Panc1 (cell line): ENCODE data around the gene SREK1. TPM values are rescaled to one million over a fixed set of nuclear protein-coding genes. Genes with fewer than 3 reads are reported as not detected.
"Not testable (repeated sequence)": the region's sequence is repeated elsewhere in the genome, so short reads cannot be mapped to it uniquely, and the experiment has no call there.

Experiments used
- ATAC-seq: fragments of 200-7000 bp; cut with Tn5 transposase; 2 replicates; pipeline ENCODE4 v1.9.1; 2020; ENCODE audit warnings: mild to moderate bottlenecking, moderate library complexity
- BruUV-seq: library from RNA; stranded (reverse); fragments of 400-500 nt; replicated peaks from 2 replicates; lab custom pipeline; 2021; lab: Mats Ljungman, UMichigan
- CTCF ChIA-PET: fragments of 300-600 bp; sonication (Branson Sonifier 250); formaldehyde crosslinking; loops from one replicate; lab custom pipeline; 2022; ENCODE audit warnings: antibody characterized with exemption; lab: Charles Lee
- POLR2A ChIA-PET: fragments of 300-600 bp; sonication (Branson Sonifier 250); formaldehyde crosslinking; loops from one replicate; lab custom pipeline; 2022; ENCODE audit warnings: antibody characterized with exemption; lab: Charles Lee
- DNase-seq: peaks from one replicate; pipeline ENCODE4 v3.0.0-alpha.2; 2010; ENCODE audit warnings: low read depth, low spot score
- H3K27ac ChIP-seq: 2 replicates; pipeline ENCODE4 v1.5.1; 2011; ENCODE audit warnings: mild to moderate bottlenecking, low read length, inconsistent platforms
- H3K27me3 ChIP-seq: fragments of 200-500 bp; sonication (Bioruptor generic); 2 replicates; pipeline ENCODE4 v1.6.0; 2014; ENCODE audit warnings: low read length, inconsistent platforms; ENCODE audit not compliant: control insufficient read depth, insufficient read depth
- H3K36me3 ChIP-seq: fragments of 200-500 bp; sonication (Bioruptor generic); 2 replicates; pipeline ENCODE4 v1.5.1; 2014; ENCODE audit warnings: inconsistent platforms, mild to moderate bottlenecking, low read length, moderate library complexity; ENCODE audit not compliant: control insufficient read depth, insufficient read depth
- H3K4me1 ChIP-seq: 2 replicates; pipeline ENCODE4 v1.5.1; 2011; ENCODE audit warnings: inconsistent platforms, mild to moderate bottlenecking, low read length, moderate library complexity; ENCODE audit not compliant: control insufficient read depth, insufficient read depth
- H3K4me3 ChIP-seq, 2 experiments: 2 replicates each; pipeline ENCODE4 v1.5.1; 2011 to 2012; ENCODE audit warnings: low read depth in 2 of 2, low read length in 2 of 2, mild to moderate bottlenecking in 2 of 2, inconsistent platforms in 1 of 2, moderate library complexity in 1 of 2
- H3K9me3 ChIP-seq: fragments of 200-500 bp; sonication (Bioruptor generic); 2 replicates; pipeline ENCODE4 v1.5.1; 2014; ENCODE audit warnings: low read depth, mild to moderate bottlenecking, inconsistent platforms, low read length, moderate library complexity; ENCODE audit not compliant: control insufficient read depth, insufficient read depth
- CTCF ChIP-seq: fragments of 450-650 bp; IDR thresholded peaks from 2 replicates; pipeline ENCODE4 v1.5.1; 2017; ENCODE audit warnings: mild to moderate bottlenecking
- POLR2AphosphoS5 ChIP-seq: IDR thresholded peaks from 2 replicates; pipeline ENCODE4 v1.6.1; 2012; ENCODE audit warnings: mild to moderate bottlenecking, low read depth, low read length, moderate library complexity
- SIN3A ChIP-seq: IDR thresholded peaks from 2 replicates; pipeline ENCODE4 v1.6.1; 2012; ENCODE audit warnings: low read depth, mild to moderate bottlenecking, low read length, moderate library complexity, borderline replicate concordance; ENCODE audit not compliant: insufficient read depth
- TCF7L2 ChIP-seq: IDR thresholded peaks from 2 replicates; pipeline ENCODE4 v1.6.1; 2011; ENCODE audit warnings: mild to moderate bottlenecking, low read depth, low read length, inconsistent platforms
- in situ Hi-C: cut with HindIII; loops from 2 replicates; pipeline ENCODE4 v1.10.0; 2016; ENCODE audit warnings: low sequenced_read_pairs, low pct_unique_long_range_greater_than_20kb
- intact Hi-C: fragments of 100-400 bp; cut with micrococcal nuclease; formaldehyde crosslinking; loops from one replicate; pipeline ENCODE4 v1.10.0; 2022; ENCODE audit not compliant: unreplicated experiment
- total RNA-seq: library from RNA; stranded (reverse); gene quantifications from one replicate; pipeline ENCODE4 v1.2.1, GENCODE V29; 2021; ENCODE audit not compliant: unreplicated experiment
- TF ChIP-seq, protein P1 (sequence below), 2 experiments: IDR thresholded peaks; 2 replicates each; pipeline ENCODE4 v1.6.1; 2011 to 2012; ENCODE audit warnings: low read depth in 2 of 2, control low read depth in 1 of 2, low read length in 1 of 2, mild to moderate bottlenecking in 1 of 2, moderate library complexity in 1 of 2; ENCODE audit not compliant: insufficient read depth in 1 of 2

SREK1 gene
- total RNA-seq, 1 experiment from 2014 or later = 89.7 TPM

DNA sequence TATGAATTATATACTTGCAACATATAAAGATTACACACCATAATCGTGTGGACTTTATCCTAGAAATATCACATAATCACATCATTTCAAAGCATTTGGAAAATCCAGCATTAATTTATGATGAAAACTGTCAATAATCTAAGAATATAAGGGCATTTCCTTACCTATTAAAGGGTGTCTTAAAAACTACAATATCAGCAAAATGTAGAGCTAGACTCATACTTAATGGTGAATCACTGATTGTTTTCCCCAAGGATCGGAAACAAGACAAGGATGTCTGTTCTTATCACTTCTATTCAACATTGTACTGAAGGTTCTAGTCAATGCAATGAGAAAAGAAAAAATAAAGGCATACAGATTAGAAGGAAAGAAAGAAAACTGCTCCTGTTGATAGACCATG is 8.0 kb upstream of the SREK1 start:
- Histone ChIP-seq H3K36me3 (no peaks in the 10 kb centered on the region), H3K27me3 (no peaks in the 10 kb centered on the region), H3K9me3 (no peaks in the 10 kb centered on the region), H3K27ac (no peak overlapping the region), H3K4me1 (no peaks in the 10 kb centered on the region), H3K4me3 (no peak overlapping the region)
- intact Hi-C loops (no loop called here), in situ Hi-C loops (no loop called here)
- ChIA-PET CTCF (no interaction called here), POLR2A (no interaction called here)
- BruUV-seq = no TSS peak
- DNase-seq = no peak
- TF ChIP-seq CTCF (no peak), TCF7L2 (no peak), POLR2AphosphoS5 (no peak), SIN3A (no peak)
- TF ChIP-seq, protein P1, sequence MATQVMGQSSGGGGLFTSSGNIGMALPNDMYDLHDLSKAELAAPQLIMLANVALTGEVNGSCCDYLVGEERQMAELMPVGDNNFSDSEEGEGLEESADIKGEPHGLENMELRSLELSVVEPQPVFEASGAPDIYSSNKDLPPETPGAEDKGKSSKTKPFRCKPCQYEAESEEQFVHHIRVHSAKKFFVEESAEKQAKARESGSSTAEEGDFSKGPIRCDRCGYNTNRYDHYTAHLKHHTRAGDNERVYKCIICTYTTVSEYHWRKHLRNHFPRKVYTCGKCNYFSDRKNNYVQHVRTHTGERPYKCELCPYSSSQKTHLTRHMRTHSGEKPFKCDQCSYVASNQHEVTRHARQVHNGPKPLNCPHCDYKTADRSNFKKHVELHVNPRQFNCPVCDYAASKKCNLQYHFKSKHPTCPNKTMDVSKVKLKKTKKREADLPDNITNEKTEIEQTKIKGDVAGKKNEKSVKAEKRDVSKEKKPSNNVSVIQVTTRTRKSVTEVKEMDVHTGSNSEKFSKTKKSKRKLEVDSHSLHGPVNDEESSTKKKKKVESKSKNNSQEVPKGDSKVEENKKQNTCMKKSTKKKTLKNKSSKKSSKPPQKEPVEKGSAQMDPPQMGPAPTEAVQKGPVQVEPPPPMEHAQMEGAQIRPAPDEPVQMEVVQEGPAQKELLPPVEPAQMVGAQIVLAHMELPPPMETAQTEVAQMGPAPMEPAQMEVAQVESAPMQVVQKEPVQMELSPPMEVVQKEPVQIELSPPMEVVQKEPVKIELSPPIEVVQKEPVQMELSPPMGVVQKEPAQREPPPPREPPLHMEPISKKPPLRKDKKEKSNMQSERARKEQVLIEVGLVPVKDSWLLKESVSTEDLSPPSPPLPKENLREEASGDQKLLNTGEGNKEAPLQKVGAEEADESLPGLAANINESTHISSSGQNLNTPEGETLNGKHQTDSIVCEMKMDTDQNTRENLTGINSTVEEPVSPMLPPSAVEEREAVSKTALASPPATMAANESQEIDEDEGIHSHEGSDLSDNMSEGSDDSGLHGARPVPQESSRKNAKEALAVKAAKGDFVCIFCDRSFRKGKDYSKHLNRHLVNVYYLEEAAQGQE (IDR thresholded peaks at IDR 0.05; ENCODE audit: insufficient read depth in 1 of 2, low read depth in 2 of 2, low read length in 1 of 2) = no peak
- no peak for ATAC-seq

GRCh38 chr5:66136944-66137343 is 7.2 kb upstream of the SREK1 start:
- intact Hi-C loops, H3K27ac ChIP-seq, H3K4me1 ChIP-seq, in situ Hi-C loops, POLR2A ChIA-PET, BruUV-seq, DNase-seq, H3K36me3 ChIP-seq, ATAC-seq, H3K4me3 ChIP-seq, H3K9me3 ChIP-seq, H3K27me3 ChIP-seq, CTCF ChIA-PET: not testable (repeated sequence)

GRCh38 chr5:66138637-66139317 is 5.3 kb upstream of the SREK1 start:
- no peaks in the 10 kb centered on the region for H3K27me3 ChIP-seq
- ATAC-seq (no peak), DNase-seq (no peak)
- TF ChIP-seq, protein P1 (IDR thresholded peaks at IDR 0.05; ENCODE audit: insufficient read depth in 1 of 2, low read depth in 2 of 2, low read length in 1 of 2) = no peak
- no peaks in the 10 kb centered on the region for H3K9me3 ChIP-seq
- no peaks in the 10 kb centered on the region for H3K36me3 ChIP-seq
- intact Hi-C loops = no loop called here
- no peak overlapping the region for H3K27ac ChIP-seq
- ChIA-PET CTCF (no interaction called here), POLR2A (no interaction called here)
- H3K4me3 ChIP-seq = no peak overlapping the region
- in situ Hi-C loops = no loop called here
- no TSS peak for BruUV-seq
- H3K4me1 ChIP-seq = peaks cover 8% of the 10 kb centered on the region
